GM20000 (cell line): ENCODE data around the gene PMEPA1.
A peak's percentile ranks its signal among the peaks of the same experiment; 100 is the strongest.

Experiments used
- DNase-seq: peaks from one replicate; pipeline ENCODE4 v3.0.0; 2012; ENCODE audit warnings: low spot score
- CTCF ChIP-seq: IDR thresholded peaks from 2 replicates; pipeline ENCODE4 v1.5.1; 2012; ENCODE audit warnings: mild to moderate bottlenecking, control low read depth; ENCODE audit errors: extremely low read depth, missing control alignments

PMEPA1 gene

DNA sequence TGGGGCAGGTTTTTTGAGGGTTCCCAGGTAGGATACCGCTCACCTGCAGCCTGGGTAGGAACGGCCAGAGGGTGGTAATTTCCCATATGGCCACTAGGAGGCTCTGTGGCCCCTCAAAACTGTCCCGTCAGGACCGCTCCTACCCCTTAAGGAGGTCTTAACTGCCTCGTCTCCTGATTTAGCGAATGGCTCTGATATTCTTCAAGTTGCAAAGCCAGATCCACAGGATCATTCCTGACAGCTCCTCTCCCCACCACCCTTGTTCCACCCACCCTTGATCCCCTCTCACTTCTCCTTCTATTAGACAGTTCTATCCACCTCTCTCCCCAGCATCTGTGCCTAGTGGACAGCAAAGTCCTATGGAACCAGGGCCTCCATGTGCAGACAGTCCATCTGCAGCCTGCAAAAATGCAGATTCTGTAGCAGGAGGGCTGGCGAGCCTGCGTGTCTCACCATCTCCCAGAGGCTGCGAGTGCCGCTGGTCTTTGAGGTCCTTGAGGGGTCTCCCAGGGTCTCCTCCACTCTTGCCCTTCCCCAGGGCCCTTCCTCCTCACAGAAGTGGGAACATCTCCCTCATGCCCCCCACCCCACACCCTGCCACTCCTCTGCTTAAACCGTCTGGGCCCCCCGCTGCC is 55.3 kb downstream of the PMEPA1 start:
- DNase-seq: peak; percentile 94
- peak; percentile 69 for TF ChIP-seq CTCF

DNA sequence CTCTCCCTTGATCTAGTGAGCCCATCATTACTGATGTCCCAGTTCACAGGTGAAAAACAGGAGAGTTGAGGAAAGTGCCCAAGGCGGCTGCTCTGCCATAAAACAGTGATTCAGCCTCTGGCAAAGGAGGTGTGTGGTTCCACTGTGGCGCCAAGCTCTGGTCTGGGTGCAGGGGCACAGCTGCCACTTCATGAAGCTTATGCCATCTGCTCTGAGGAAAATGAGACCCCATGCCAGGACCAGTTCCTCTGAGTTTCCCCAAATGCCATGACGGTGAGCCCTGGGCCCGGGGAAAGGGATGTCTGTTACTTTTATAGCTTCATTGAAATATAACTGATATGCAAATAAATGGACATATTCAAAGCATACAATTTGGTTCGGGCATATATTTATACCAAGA is 55.9 kb downstream of the PMEPA1 start:
- peak; percentile 41 for DNase-seq
- TF ChIP-seq CTCF: no peak

DNA sequence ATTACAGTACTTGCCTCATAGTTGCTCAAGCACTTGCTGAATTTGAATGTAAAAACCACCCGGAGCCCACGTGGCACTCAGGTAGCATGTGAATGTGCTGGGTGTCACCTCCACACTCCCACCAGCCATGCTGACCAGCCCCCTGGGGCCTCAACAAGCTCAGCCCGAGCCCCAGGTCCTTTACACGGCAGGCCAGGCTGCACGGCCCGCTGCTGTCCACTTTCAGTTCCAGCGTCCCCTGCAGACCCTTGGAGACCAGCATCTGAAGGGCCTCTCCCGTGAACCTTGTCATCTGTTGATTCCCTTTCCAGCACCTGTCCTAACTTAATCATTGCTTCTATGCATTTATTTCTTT is 56.3 kb downstream of the PMEPA1 start:
- peak; percentile 49 for DNase-seq
- TF ChIP-seq CTCF: no peak

GRCh38 chr20:57652606-57653545 is 56.9 kb downstream of the PMEPA1 start:
- DNase-seq: peak; percentile 19

GRCh38 chr20:57651881-57652605 is 57.8 kb downstream of the PMEPA1 start:
- no peak for TF ChIP-seq CTCF
- DNase-seq: peak; percentile 17

More at GRCh38 chr20:57652606-57653545, 56.9 kb downstream of the PMEPA1 start:
- TF ChIP-seq CTCF: no peak

GRCh38 chr20:57650756-57651483 is 58.9 kb downstream of the PMEPA1 start:
- no peak for TF ChIP-seq CTCF
- DNase-seq: peak; percentile 5
